ENCODE results near the gene CBX5. TPM values are rescaled to one million over a fixed set of nuclear protein-coding genes. Genes with fewer than 3 reads are reported as not detected.

Gene CBX5
- total and polyA plus RNA-seq, 5 donors from 2014 or later: 18.2 to 38.9 (median 19.9) TPM

GRCh38 chr12:54270345-54270744, 9.6 kb downstream of the CBX5 start:
- H3K4me3 ChIP-seq (ENCODE audit: low read depth, low read length): no peak overlapping the region
- Mint-ChIP-seq H3K4me1 (peaks cover 28 to 53% (median 34%) of the 10 kb centered on the region in 4 donors), H3K27me3 (no peaks in the 10 kb centered on the region), H3K9me3 (no peaks in the 10 kb centered on the region), H3K27ac (peak overlapping the region in 1 of 3 donors; percentile 93), H3K4me3 (no peak overlapping the region), H3K36me3 (peaks cover 12% of the 10 kb centered on the region)
- H3K36me3 ChIP-seq (ENCODE audit: control insufficient read depth, insufficient read depth, low read length): peaks cover 7% of the 10 kb centered on the region
- H3K4me1 ChIP-seq (ENCODE audit: control insufficient read depth, insufficient read depth, low read length, poor library complexity, severe bottlenecking): peaks cover 4% of the 10 kb centered on the region
- H3K27ac ChIP-seq (ENCODE audit: insufficient read depth, low read length, poor library complexity, severe bottlenecking): no peak overlapping the region
- no peaks in the 10 kb centered on the region for H3K27me3 ChIP-seq (ENCODE audit: control insufficient read depth, insufficient read depth, low read length)
- ATAC-seq (ENCODE audit: low read depth in 2 of 2): peak in 1 of 2 donors; percentile 31
- DNase-seq: peak in 1 of 3 donors; percentile 51
- no peaks in the 10 kb centered on the region for H3K9me3 ChIP-seq (ENCODE audit: control insufficient read depth in 2 of 2, low read length in 2 of 2)

- H3K27me3 ChIP-seq (ENCODE audit: control insufficient read depth, insufficient read depth, low read length): no peaks in the 10 kb centered on the region
- no peaks in the 10 kb centered on the region for H3K9me3 ChIP-seq (ENCODE audit: control insufficient read depth in 2 of 2, low read length in 2 of 2)
- DNase-seq (no peak), ATAC-seq (ENCODE audit: low read depth in 2 of 2) (no peak)
- Mint-ChIP-seq H3K27me3 (no peaks in the 10 kb centered on the region), H3K27ac (no peak overlapping the region), H3K9me3 (no peaks in the 10 kb centered on the region), H3K36me3 (peaks cover 9% of the 10 kb centered on the region), H3K4me1 (peaks cover 15 to 28% (median 18%) of the 10 kb centered on the region in 4 donors), H3K4me3 (no peak overlapping the region)
- H3K27ac ChIP-seq (ENCODE audit: insufficient read depth, low read length, poor library complexity, severe bottlenecking): no peak overlapping the region
- peaks cover 2% of the 10 kb centered on the region for H3K4me1 ChIP-seq (ENCODE audit: control insufficient read depth, insufficient read depth, low read length, poor library complexity, severe bottlenecking)
- H3K4me3 ChIP-seq (ENCODE audit: low read depth, low read length): no peak overlapping the region
- H3K36me3 ChIP-seq (ENCODE audit: control insufficient read depth, insufficient read depth, low read length): no peaks in the 10 kb centered on the region
Measured at GRCh38 chr12:54266852-54267251, 13.1 kb downstream of the CBX5 start.

- no peak for ATAC-seq (ENCODE audit: low read depth in 2 of 2)
- H3K4me3 Mint-ChIP-seq: no peak overlapping the region
Measured at GRCh38 chr12:54265364-54265812, 14.5 kb downstream of the CBX5 start.

GRCh38 chr12:54262403-54262925, 17.5 kb downstream of the CBX5 start:
- H3K4me1 ChIP-seq (ENCODE audit: control insufficient read depth, insufficient read depth, low read length, poor library complexity, severe bottlenecking): peaks cover 18% of the 10 kb centered on the region
- Mint-ChIP-seq H3K27ac (no peak overlapping the region), H3K9me3 (no peaks in the 10 kb centered on the region), H3K4me3 (no peak overlapping the region), H3K36me3 (peaks cover 9% of the 10 kb centered on the region), H3K4me1 (peaks cover 17 to 29% (median 20%) of the 10 kb centered on the region in 4 donors), H3K27me3 (no peaks in the 10 kb centered on the region)
- no peaks in the 10 kb centered on the region for H3K36me3 ChIP-seq (ENCODE audit: control insufficient read depth, insufficient read depth, low read length)
- ATAC-seq (ENCODE audit: low read depth in 2 of 2) (no peak), DNase-seq (no peak)
- no peak overlapping the region for H3K4me3 ChIP-seq (ENCODE audit: low read depth, low read length)
- no peak overlapping the region for H3K27ac ChIP-seq (ENCODE audit: insufficient read depth, low read length, poor library complexity, severe bottlenecking)
- H3K27me3 ChIP-seq (ENCODE audit: control insufficient read depth, insufficient read depth, low read length): no peaks in the 10 kb centered on the region
- no peaks in the 10 kb centered on the region for H3K9me3 ChIP-seq (ENCODE audit: control insufficient read depth in 2 of 2, low read length in 2 of 2)

More at GRCh38 chr12:54265364-54265812, 14.5 kb downstream of the CBX5 start:
- Mint-ChIP-seq H3K27ac (peak overlapping the region in 2 of 3 donors; percentile 36 to 40), H3K9me3 (no peaks in the 10 kb centered on the region), H3K4me1 (peaks cover 10 to 18% (median 15%) of the 10 kb centered on the region in 4 donors), H3K27me3 (no peaks in the 10 kb centered on the region), H3K36me3 (peaks cover 9% of the 10 kb centered on the region)
- H3K27me3 ChIP-seq (ENCODE audit: control insufficient read depth, insufficient read depth, low read length): no peaks in the 10 kb centered on the region
- no peak overlapping the region for H3K27ac ChIP-seq (ENCODE audit: insufficient read depth, low read length, poor library complexity, severe bottlenecking)
- no peak overlapping the region for H3K4me3 ChIP-seq (ENCODE audit: low read depth, low read length)
- no peak for DNase-seq
- H3K36me3 ChIP-seq (ENCODE audit: control insufficient read depth, insufficient read depth, low read length): no peaks in the 10 kb centered on the region
- H3K9me3 ChIP-seq (ENCODE audit: control insufficient read depth in 2 of 2, low read length in 2 of 2): no peaks in the 10 kb centered on the region
- H3K4me1 ChIP-seq (ENCODE audit: control insufficient read depth, insufficient read depth, low read length, poor library complexity, severe bottlenecking): no peaks in the 10 kb centered on the region

GRCh38 chr12:54261815-54262402, 18.0 kb downstream of the CBX5 start:
- Mint-ChIP-seq H3K4me1 (peaks cover 16 to 29% (median 19%) of the 10 kb centered on the region in 4 donors), H3K27ac (peak overlapping the region; percentile 33 to 55 (median 53)), H3K36me3 (peaks cover 7% of the 10 kb centered on the region), H3K27me3 (no peaks in the 10 kb centered on the region), H3K9me3 (no peaks in the 10 kb centered on the region), H3K4me3 (no peak overlapping the region)
- H3K9me3 ChIP-seq (ENCODE audit: control insufficient read depth in 2 of 2, low read length in 2 of 2): no peaks in the 10 kb centered on the region
- H3K4me1 ChIP-seq (ENCODE audit: control insufficient read depth, insufficient read depth, low read length, poor library complexity, severe bottlenecking): peaks cover 18% of the 10 kb centered on the region
- ATAC-seq (ENCODE audit: low read depth in 2 of 2): no peak
- H3K27ac ChIP-seq (ENCODE audit: insufficient read depth, low read length, poor library complexity, severe bottlenecking): no peak overlapping the region
- no peak overlapping the region for H3K4me3 ChIP-seq (ENCODE audit: low read depth, low read length)
- peaks cover 4% of the 10 kb centered on the region for H3K36me3 ChIP-seq (ENCODE audit: control insufficient read depth, insufficient read depth, low read length)
- no peaks in the 10 kb centered on the region for H3K27me3 ChIP-seq (ENCODE audit: control insufficient read depth, insufficient read depth, low read length)
- DNase-seq: no peak

- peaks cover 18% of the 10 kb centered on the region for H3K4me1 ChIP-seq (ENCODE audit: control insufficient read depth, insufficient read depth, low read length, poor library complexity, severe bottlenecking)
- Mint-ChIP-seq H3K4me3 (peak overlapping the region in 3 of 4 donors; percentile 24 to 69 (median 53)), H3K36me3 (peaks cover 17% of the 10 kb centered on the region), H3K27me3 (no peaks in the 10 kb centered on the region), H3K27ac (peak overlapping the region; percentile 69 to 83 (median 80)), H3K9me3 (no peaks in the 10 kb centered on the region), H3K4me1 (peaks cover 12 to 34% (median 23%) of the 10 kb centered on the region in 4 donors)
- H3K27ac ChIP-seq (ENCODE audit: insufficient read depth, low read length, poor library complexity, severe bottlenecking): no peak overlapping the region
- H3K9me3 ChIP-seq (ENCODE audit: control insufficient read depth in 2 of 2, low read length in 2 of 2): no peaks in the 10 kb centered on the region
- H3K36me3 ChIP-seq (ENCODE audit: control insufficient read depth, insufficient read depth, low read length): peaks cover 16% of the 10 kb centered on the region
- peak overlapping the region; percentile 27 for H3K4me3 ChIP-seq (ENCODE audit: low read depth, low read length)
- ATAC-seq (ENCODE audit: low read depth in 2 of 2) (peak; percentile 43 to 62), DNase-seq (peak; percentile 26 to 53 (median 49))
- H3K27me3 ChIP-seq (ENCODE audit: control insufficient read depth, insufficient read depth, low read length): no peaks in the 10 kb centered on the region
Measured at GRCh38 chr12:54259194-54260011, 20.5 kb downstream of the CBX5 start.

GRCh38 chr12:54258201-54258681, 21.7 kb downstream of the CBX5 start:
- peak overlapping the region in 1 of 4 donors; percentile 54 for H3K4me3 Mint-ChIP-seq
- peaks cover 18% of the 10 kb centered on the region for H3K4me1 ChIP-seq (ENCODE audit: control insufficient read depth, insufficient read depth, low read length, poor library complexity, severe bottlenecking)
- H3K9me3 Mint-ChIP-seq: no peaks in the 10 kb centered on the region
- no peak for DNase-seq
- no peak overlapping the region for H3K4me3 ChIP-seq (ENCODE audit: low read depth, low read length)
- H3K27ac Mint-ChIP-seq: no peak overlapping the region
- ATAC-seq (ENCODE audit: low read depth in 2 of 2): no peak
- H3K27ac ChIP-seq (ENCODE audit: insufficient read depth, low read length, poor library complexity, severe bottlenecking): no peak overlapping the region
- H3K27me3 Mint-ChIP-seq: no peaks in the 10 kb centered on the region
- peaks cover 21% of the 10 kb centered on the region for H3K36me3 ChIP-seq (ENCODE audit: control insufficient read depth, insufficient read depth, low read length)
- H3K27me3 ChIP-seq (ENCODE audit: control insufficient read depth, insufficient read depth, low read length): no peaks in the 10 kb centered on the region
- peaks cover 17% of the 10 kb centered on the region for H3K36me3 Mint-ChIP-seq
- H3K4me1 Mint-ChIP-seq: peaks cover 12 to 34% (median 22%) of the 10 kb centered on the region in 4 donors
- H3K9me3 ChIP-seq (ENCODE audit: control insufficient read depth in 2 of 2, low read length in 2 of 2): no peaks in the 10 kb centered on the region
